HCT116 (cell line): ENCODE results near the gene NUP188. TPM values are rescaled to one million over a fixed set of nuclear protein-coding genes. Genes with fewer than 3 reads are reported as not detected.

Experiments used
- ATAC-seq: fragments of 200-7000 bp; cut with Tn5 transposase; 2 replicates; pipeline ENCODE4 v1.9.1; 2020; ENCODE audit warnings: mild to moderate bottlenecking, moderate library complexity
- BruUV-seq: library from RNA; stranded (reverse); fragments of 400-500 nt; replicated peaks from 2 replicates; lab custom pipeline; 2021; lab: Mats Ljungman, UMichigan
- CTCF ChIA-PET: fragments of 300-600 bp; sonication (Branson Sonifier 250); formaldehyde crosslinking; loops from one replicate; lab custom pipeline; 2021; ENCODE audit warnings: antibody characterized with exemption; lab: Charles Lee
- POLR2A ChIA-PET: fragments of 300-600, 350-600 bp; sonication (Branson Sonifier 250); formaldehyde crosslinking; loops from one replicate; lab custom pipeline; 2021; ENCODE audit warnings: antibody characterized with exemption; lab: Charles Lee
- RAD21 ChIA-PET, 2 experiments: fragments of 300-600 bp; sonication (Branson Sonifier 250); formaldehyde crosslinking; loops; one replicate each; lab custom pipeline; 2023; ENCODE audit warnings: low total read pairs in 2 of 2; ENCODE audit not compliant: uncharacterized antibody in 2 of 2, unreplicated experiment in 2 of 2, low non-redundant PET in 1 of 2; lab: Charles Lee
- DNase-seq: peaks from one replicate; pipeline ENCODE4 v3.0.0-alpha.2; 2010; ENCODE audit warnings: low read depth, low spot score
- H2AFZ ChIP-seq: fragments of 200-600 bp; shearing (Covaris generic), sonication (generic); 2 replicates; pipeline ENCODE4 v1.6.1; 2017; ENCODE audit warnings: low read depth, mixed run types, mixed read lengths, antibody characterized with exemption, low read length; ENCODE audit not compliant: poor library complexity, severe bottlenecking
- H3K27ac ChIP-seq: 2 replicates; pipeline ENCODE4 v1.5.1; 2012; ENCODE audit warnings: low read depth, low read length
- H3K27me3 ChIP-seq: fragments of 200-600 bp; sonication (generic); 2 replicates; pipeline ENCODE4 v1.6.1; 2016; ENCODE audit warnings: mixed run types, low read length, mixed read lengths; ENCODE audit not compliant: insufficient read depth
- H3K36me3 ChIP-seq, 2 experiments: fragments of 200-500 bp in 1 of 2; fragments of 200-600 bp in 1 of 2; sonication (Bioruptor generic) in 1 of 2; sonication (generic) in 1 of 2; 2 replicates each; pipeline versions ENCODE4 v1.5.1 to v1.6.1; 2014 to 2016; ENCODE audit warnings: low read length in 2 of 2, inconsistent platforms in 1 of 2, mixed read lengths in 1 of 2, mixed run types in 1 of 2; ENCODE audit not compliant: insufficient read depth in 2 of 2, control insufficient read depth in 1 of 2
- H3K4me1 ChIP-seq, 2 experiments: fragments of 200-600 bp in 1 of 2; sonication (generic) in 1 of 2; 2 replicates each; pipeline versions ENCODE4 v1.5.1 to v1.6.1; 2012 to 2017; ENCODE audit warnings: low read length in 2 of 2, inconsistent platforms in 1 of 2, mild to moderate bottlenecking in 1 of 2, mixed read lengths in 1 of 2, mixed run types in 1 of 2, moderate library complexity in 1 of 2; ENCODE audit not compliant: insufficient read depth in 2 of 2, control insufficient read depth in 1 of 2
- H3K4me2 ChIP-seq: fragments of 200-600 bp; sonication (generic); 2 replicates; pipeline ENCODE4 v1.6.1; 2017; ENCODE audit warnings: mixed run types, low read length, mixed read lengths
- H3K4me3 ChIP-seq, 2 experiments: fragments of 200-600 bp in 1 of 2; sonication (generic) in 1 of 2; replicated peaks in 1 of 2; 2 replicates each; pipeline ENCODE4 v1.5.1; 2011 to 2016; ENCODE audit warnings: low read length in 2 of 2, control low read depth in 1 of 2, low read depth in 1 of 2, mild to moderate bottlenecking in 1 of 2, mixed read lengths in 1 of 2, mixed run types in 1 of 2
- H3K79me2 ChIP-seq: fragments of 200-600 bp; sonication (generic); 2 replicates; pipeline ENCODE4 v1.6.1; 2017; ENCODE audit warnings: mild to moderate bottlenecking, mixed run types, low read length, moderate library complexity, mixed read lengths; ENCODE audit not compliant: insufficient read depth
- H3K9ac ChIP-seq: fragments of 200-600 bp; sonication (generic); 2 replicates; pipeline ENCODE4 v1.6.1; 2016; ENCODE audit warnings: low read length, mixed read lengths
- H3K9me2 ChIP-seq: fragments of 200-600 bp; sonication (generic), shearing (Covaris generic); 2 replicates; pipeline ENCODE4 v1.6.1; 2017; ENCODE audit warnings: mixed run types, mild to moderate bottlenecking, moderate library complexity; ENCODE audit not compliant: insufficient read depth
- H3K9me3 ChIP-seq, 2 experiments: fragments of 200-500 bp in 1 of 2; fragments of 200-600 bp in 1 of 2; sonication (Bioruptor generic) in 1 of 2; sonication (generic) in 1 of 2; 2 replicates each; pipeline ENCODE4 v1.6.1; 2014 to 2017; ENCODE audit warnings: low read length in 2 of 2, mixed read lengths in 2 of 2, inconsistent platforms in 1 of 2, low read depth in 1 of 2, mild to moderate bottlenecking in 1 of 2, mixed run types in 1 of 2, moderate library complexity in 1 of 2; ENCODE audit not compliant: control insufficient read depth in 1 of 2, insufficient read depth in 1 of 2
- H4K20me1 ChIP-seq: fragments of 200-600 bp; sonication (generic), shearing (Covaris generic); 2 replicates; pipeline ENCODE4 v1.6.1; 2017; ENCODE audit warnings: mixed run types, mild to moderate bottlenecking, moderate library complexity; ENCODE audit not compliant: insufficient read depth
- ATF3 ChIP-seq: IDR thresholded peaks from 2 replicates; pipeline ENCODE4 v1.6.1; 2012
- CTCF ChIP-seq, 3 experiments: fragments of 200-600 bp in 1 of 3; sonication (generic) in 1 of 3; IDR thresholded peaks in 2 of 3; conservative IDR thresholded peaks in 1 of 3; 2 replicates each; pipeline ENCODE4 v1.5.1; 2012 to 2017; ENCODE audit warnings: low read depth in 2 of 3, low read length in 2 of 3, antibody characterized with exemption in 1 of 3, borderline replicate concordance in 1 of 3, control low read depth in 1 of 3, mild to moderate bottlenecking in 1 of 3, mixed read lengths in 1 of 3, mixed run types in 1 of 3, moderate library complexity in 1 of 3; ENCODE audit not compliant: insufficient read depth in 1 of 3
- EGR1 ChIP-seq: IDR thresholded peaks from 2 replicates; pipeline ENCODE4 v1.6.1; 2012; ENCODE audit warnings: low read depth
- ELF1 ChIP-seq: IDR thresholded peaks from 2 replicates; pipeline ENCODE4 v1.6.1; 2012; ENCODE audit warnings: low read depth, borderline replicate concordance
- EZH2phosphoT487 ChIP-seq: fragments of 200-600 bp; IDR thresholded peaks from 2 replicates; pipeline ENCODE4 v1.6.1; 2018; ENCODE audit warnings: antibody characterized with exemption, borderline replicate concordance
- JUND ChIP-seq: IDR thresholded peaks from 2 replicates; pipeline ENCODE4 v1.6.1; 2012
- MAX ChIP-seq: IDR thresholded peaks from 2 replicates; pipeline ENCODE4 v1.6.1; 2012
- POLR2A ChIP-seq: IDR thresholded peaks from 2 replicates; pipeline ENCODE4 v1.7.0; 2011; ENCODE audit warnings: borderline replicate concordance; ENCODE audit not compliant: insufficient read depth, insufficient read length; ENCODE audit errors: extremely low read depth
- POLR2AphosphoS5 ChIP-seq: IDR thresholded peaks from 2 replicates; pipeline ENCODE4 v1.6.1; 2011; ENCODE audit warnings: mild to moderate bottlenecking, low read depth, low read length, moderate library complexity
- REST ChIP-seq: IDR thresholded peaks from 2 replicates; pipeline ENCODE4 v1.6.1; 2012; ENCODE audit warnings: low read depth
- SIN3A ChIP-seq: IDR thresholded peaks from 2 replicates; pipeline ENCODE4 v1.6.1; 2012; ENCODE audit warnings: low read depth
- TCF7L2 ChIP-seq: IDR thresholded peaks from 2 replicates; pipeline ENCODE4 v1.7.0; 2011; ENCODE audit warnings: borderline replicate concordance, inconsistent platforms; ENCODE audit not compliant: insufficient read depth, insufficient read length; ENCODE audit errors: extremely low read depth
- YY1 ChIP-seq: IDR thresholded peaks from 2 replicates; pipeline ENCODE4 v1.6.1; 2011; ENCODE audit warnings: low read length, low read depth, moderate library complexity, mild to moderate bottlenecking; ENCODE audit not compliant: insufficient replicate concordance; ENCODE audit errors: extremely low read depth
- ZFX ChIP-seq: fragments of 450-650 bp; IDR thresholded peaks from 2 replicates; pipeline ENCODE4 v1.6.1; 2017
- intact Hi-C: fragments of 100-400 bp; cut with micrococcal nuclease; formaldehyde crosslinking; loops from 2 replicates; pipeline ENCODE4 v1.10.0; 2022
- total RNA-seq: library from RNA; stranded (reverse); gene quantifications from one replicate; pipeline ENCODE4 v1.2.1, GENCODE V29; 2021; ENCODE audit not compliant: unreplicated experiment

Gene NUP188
- total RNA-seq, 1 experiment from 2014 or later = 115 TPM

GRCh38 chr9:129001504-129002325 lies 54.2 kb downstream of the NUP188 start:
- H3K4me3 ChIP-seq = no peak overlapping the region
- no peaks in the 10 kb centered on the region for H3K9me2 ChIP-seq
- H3K79me2 ChIP-seq = no peaks in the 10 kb centered on the region
- H2AFZ ChIP-seq = no peak overlapping the region
- BruUV-seq = no TSS peak
- no peak overlapping the region for H3K27ac ChIP-seq
- ChIA-PET RAD21 (no interaction called here), POLR2A (no interaction called here), CTCF (no interaction called here)
- no peak overlapping the region for H3K4me2 ChIP-seq
- no peak for DNase-seq
- H3K36me3 ChIP-seq = peaks cover 34 to 60% of the 10 kb centered on the region in 2 experiments; a peak in 3 of 4 replicates
- intact Hi-C loops = no loop called here
- no peak for TF ChIP-seq ELF1
- TF ChIP-seq ATF3 = no peak
- TF ChIP-seq, all 23 proteins: peak for 0
- H3K9me3 ChIP-seq = no peaks in the 10 kb centered on the region
- no peaks in the 10 kb centered on the region for H3K4me1 ChIP-seq
- no peak overlapping the region for H3K9ac ChIP-seq
- H3K27me3 ChIP-seq = no peaks in the 10 kb centered on the region
- no peak for ATAC-seq
- H4K20me1 ChIP-seq = no peaks in the 10 kb centered on the region

GRCh38 chr9:129002992-129003391 lies 55.5 kb downstream of the NUP188 start:
- Histone ChIP-seq H2AFZ (no peak overlapping the region), H3K4me1 (no peaks in the 10 kb centered on the region), H3K79me2 (no peaks in the 10 kb centered on the region), H3K27ac (no peak overlapping the region), H3K4me3 (no peak overlapping the region), H3K9me3 (no peaks in the 10 kb centered on the region), H3K9me2 (no peaks in the 10 kb centered on the region), H3K36me3 (peaks cover 27 to 61% of the 10 kb centered on the region in 2 experiments; a peak in 3 of 4 replicates), H3K9ac (no peak overlapping the region), H4K20me1 (no peaks in the 10 kb centered on the region), H3K4me2 (no peak overlapping the region), H3K27me3 (no peaks in the 10 kb centered on the region)
- ChIA-PET POLR2A (no interaction called here), RAD21 (no interaction called here), CTCF (no interaction called here)
- no TSS peak for BruUV-seq
- no peak for DNase-seq
- ATAC-seq = no peak
- intact Hi-C loops = no loop called here
- no peak for TF ChIP-seq TCF7L2
- TF ChIP-seq CTCF (IDR thresholded peaks at IDR 0.05 in 2 of 3, conservative IDR thresholded peaks at IDR 0.05 in 1 of 3; ENCODE audit: borderline replicate concordance in 1 of 3, insufficient read depth in 1 of 3, low read depth in 2 of 3, low read length in 2 of 3) = no peak
- no peak for TF ChIP-seq EGR1
- TF ChIP-seq POLR2AphosphoS5 = no peak; the same call in 1 of the 2 replicates
- no peak for TF ChIP-seq JUND
- no peak for TF ChIP-seq YY1
- TF ChIP-seq SIN3A = no peak
- TF ChIP-seq EZH2phosphoT487 = no peak
- no peak for TF ChIP-seq ZFX
- TF ChIP-seq POLR2A = no peak
- no peak for TF ChIP-seq MAX
- TF ChIP-seq REST = no peak
